Mesendoderm (in vitro differentiated cells): ENCODE results near the gene ABHD6. TPM values are rescaled to one million over a fixed set of nuclear protein-coding genes. Genes with fewer than 3 reads are reported as not detected.

Experiments
- DNase-seq: peaks from one replicate; pipeline ENCODE4 v3.0.0; 2013
- H2AK5ac ChIP-seq: 2 replicates; pipeline ENCODE4 v1.6.1; 2013; ENCODE audit warnings: low read length, inconsistent platforms
- H2BK120ac ChIP-seq: 2 replicates; pipeline ENCODE4 v1.6.1; 2013; ENCODE audit warnings: low read depth, mild to moderate bottlenecking, low read length, moderate library complexity, mixed read lengths
- H2BK15ac ChIP-seq: replicated peaks from 2 replicates; pipeline ENCODE4 v1.6.1; 2013; ENCODE audit warnings: low read depth, mild to moderate bottlenecking, moderate library complexity
- H2BK5ac ChIP-seq: 2 replicates; pipeline ENCODE4 v1.6.1; 2013; ENCODE audit warnings: low read length, inconsistent platforms
- H3K18ac ChIP-seq: 2 replicates; pipeline ENCODE4 v1.6.1; 2013; ENCODE audit warnings: mild to moderate bottlenecking, low read length, mixed read lengths
- H3K23ac ChIP-seq: one replicate; pipeline ENCODE4 v1.6.1; 2013; ENCODE audit warnings: low read length
- H3K27ac ChIP-seq: 2 replicates; pipeline ENCODE4 v1.5.1; 2013; ENCODE audit warnings: low read depth, mild to moderate bottlenecking, inconsistent platforms, low read length, moderate library complexity
- H3K27me3 ChIP-seq: 2 replicates; pipeline ENCODE4 v1.6.1; 2013; ENCODE audit warnings: low read length, control low read depth, mild to moderate bottlenecking, inconsistent platforms; ENCODE audit not compliant: insufficient read depth, poor library complexity
- H3K36me3 ChIP-seq: 2 replicates; pipeline ENCODE4 v1.6.1; 2013; ENCODE audit warnings: low read length, inconsistent platforms; ENCODE audit not compliant: control insufficient read depth, insufficient read depth
- H3K4ac ChIP-seq: one replicate; pipeline ENCODE4 v1.6.1; 2013; ENCODE audit warnings: low read depth, mild to moderate bottlenecking, low read length, moderate library complexity
- H3K4me1 ChIP-seq: 2 replicates; pipeline ENCODE4 v1.6.1; 2013; ENCODE audit warnings: low read depth, low read length, inconsistent platforms; ENCODE audit not compliant: control insufficient read depth
- H3K4me2 ChIP-seq: 2 replicates; pipeline ENCODE4 v1.6.1; 2013; ENCODE audit warnings: low read length
- H3K4me3 ChIP-seq: 2 replicates; pipeline ENCODE4 v1.5.1; 2013; ENCODE audit warnings: mild to moderate bottlenecking, low read length
- H3K56ac ChIP-seq: one replicate; pipeline ENCODE4 v1.6.1; 2013; ENCODE audit warnings: low read length
- H3K79me1 ChIP-seq: 2 replicates; pipeline ENCODE4 v1.6.1; 2013; ENCODE audit warnings: low read length, inconsistent platforms
- H3K79me2 ChIP-seq: 2 replicates; pipeline ENCODE4 v1.6.1; 2013; ENCODE audit warnings: mild to moderate bottlenecking, low read length; ENCODE audit not compliant: control insufficient read depth, insufficient read depth
- H3K9ac ChIP-seq: 2 replicates; pipeline ENCODE4 v1.6.1; 2013; ENCODE audit warnings: low read length, inconsistent platforms
- H4K5ac ChIP-seq: one replicate; pipeline ENCODE4 v1.6.1; 2013; ENCODE audit warnings: low read length
- H4K8ac ChIP-seq: one replicate; pipeline ENCODE4 v1.6.1; 2013; ENCODE audit warnings: low read depth, mild to moderate bottlenecking, control low read depth, low read length, moderate library complexity
- WGBS: extraction: QIAGEN DNeasy Blood & Tissue Kit; methylation state at CpG from one replicate; pipeline ENCODE4 v1.1.7; 2013; ENCODE audit warnings: low lambda C conversion rate, missing lambda C conversion rate; ENCODE audit not compliant: insufficient coverage; ENCODE audit errors: extremely low coverage; 5-methylcytosine and 5-hydroxymethylcytosine counted together
- polyA plus RNA-seq, 2 experiments: library from polyadenylated mRNA; stranded (reverse); fragments of 200-250 nt; gene quantifications; one replicate each; pipeline ENCODE4 v1.2.3, GENCODE V29; 2013

The ABHD6 gene
- 2.7 TPM for polyA plus RNA-seq (2013, experiment 1 of 2)
- polyA plus RNA-seq (2013, experiment 2 of 2): 2.5 TPM

- Histone ChIP-seq H3K56ac (peak within 1 kb of the TSS; percentile 91), H3K4me1 (peaks cover 8% of the 10 kb centered on the region), H3K23ac (peak within 1 kb of the TSS; percentile 20), H4K5ac (no peak within 1 kb of the TSS), H3K4me3 (peak within 1 kb of the TSS; percentile 69), H3K27me3 (no peaks in the 10 kb centered on the region), H3K79me2 (no peaks in the 10 kb centered on the region), H2BK120ac (no peak within 1 kb of the TSS), H2BK5ac (no peak within 1 kb of the TSS), H4K8ac (no peak within 1 kb of the TSS), H3K4me2 (peak within 1 kb of the TSS; percentile 77), H3K36me3 (no peaks in the 10 kb centered on the region), H2BK15ac (no peak within 1 kb of the TSS), H3K79me1 (no peaks in the 10 kb centered on the region), H3K9ac (peak within 1 kb of the TSS; percentile 78), H3K4ac (peak within 1 kb of the TSS; percentile 90), H3K27ac (peak within 1 kb of the TSS; percentile 57), H2AK5ac (no peak within 1 kb of the TSS), H3K18ac (peak within 1 kb of the TSS; percentile 82)
- peak; percentile 76 for DNase-seq
- no CpG with 5 or more reads among the region's 77 CpGs for WGBS
Measured at GRCh38 chr3:58237238-58237940, at the start of gene ABHD6. ABHD6 (plus strand) TSS chr3:58237792; CDS start chr3:58256587, 18,795 bp downstream.

GRCh38 chr3:58188173-58188564 is 49.4 kb upstream of the ABHD6 start:
- H4K5ac ChIP-seq: no peak overlapping the region
- no peak overlapping the region for H2BK15ac ChIP-seq
- whole genome bisulfite sequencing: no CpG with 5 or more reads among the region's 6 CpGs
- H4K8ac ChIP-seq: no peak overlapping the region
- H3K4ac ChIP-seq: no peak overlapping the region
- H3K56ac ChIP-seq: no peak overlapping the region
- H3K27me3 ChIP-seq: no peaks in the 10 kb centered on the region
- H2AK5ac ChIP-seq: no peak overlapping the region
- no peak overlapping the region for H3K4me3 ChIP-seq
- H3K79me1 ChIP-seq: no peaks in the 10 kb centered on the region
- H3K9ac ChIP-seq: no peak overlapping the region
- H3K18ac ChIP-seq: no peak overlapping the region
- H2BK120ac ChIP-seq: no peak overlapping the region
- DNase-seq: peak; percentile 63
- no peak overlapping the region for H3K4me2 ChIP-seq
- no peak overlapping the region for H3K23ac ChIP-seq
- H3K4me1 ChIP-seq: no peaks in the 10 kb centered on the region
- no peak overlapping the region for H3K27ac ChIP-seq
- H3K36me3 ChIP-seq: no peaks in the 10 kb centered on the region
- no peaks in the 10 kb centered on the region for H3K79me2 ChIP-seq
- H2BK5ac ChIP-seq: no peak overlapping the region

GRCh38 chr3:58188921-58189451 is 48.6 kb upstream of the ABHD6 start:
- Histone ChIP-seq H3K4me3 (no peak overlapping the region), H2BK120ac (no peak overlapping the region), H3K9ac (no peak overlapping the region), H3K4me2 (no peak overlapping the region), H4K8ac (no peak overlapping the region), H3K18ac (no peak overlapping the region), H3K4me1 (no peaks in the 10 kb centered on the region), H3K27me3 (no peaks in the 10 kb centered on the region), H3K36me3 (no peaks in the 10 kb centered on the region), H4K5ac (no peak overlapping the region), H3K23ac (no peak overlapping the region), H2AK5ac (no peak overlapping the region), H3K4ac (no peak overlapping the region), H3K56ac (peak overlapping the region; percentile 44), H3K79me1 (no peaks in the 10 kb centered on the region), H3K27ac (no peak overlapping the region), H2BK15ac (no peak overlapping the region), H3K79me2 (no peaks in the 10 kb centered on the region), H2BK5ac (no peak overlapping the region)
- no CpG with 5 or more reads among the region's 10 CpGs for WGBS
- DNase-seq: no peak

GRCh38 chr3:58189691-58190090 is 47.9 kb upstream of the ABHD6 start:
- WGBS: no CpG with 5 or more reads among the region's 5 CpGs
- no peak overlapping the region for H2BK5ac ChIP-seq
- H2AK5ac ChIP-seq: no peak overlapping the region
- no peak overlapping the region for H3K9ac ChIP-seq
- no peak overlapping the region for H3K27ac ChIP-seq
- H3K27me3 ChIP-seq: no peaks in the 10 kb centered on the region
- H3K4me2 ChIP-seq: no peak overlapping the region
- H2BK120ac ChIP-seq: no peak overlapping the region
- H3K36me3 ChIP-seq: no peaks in the 10 kb centered on the region
- H3K79me2 ChIP-seq: no peaks in the 10 kb centered on the region
- H3K79me1 ChIP-seq: no peaks in the 10 kb centered on the region
- H3K4ac ChIP-seq: no peak overlapping the region
- no peak overlapping the region for H3K23ac ChIP-seq
- no peaks in the 10 kb centered on the region for H3K4me1 ChIP-seq
- no peak for DNase-seq
- H4K8ac ChIP-seq: no peak overlapping the region
- no peak overlapping the region for H3K18ac ChIP-seq
- H2BK15ac ChIP-seq: no peak overlapping the region
- H3K4me3 ChIP-seq: no peak overlapping the region
- H4K5ac ChIP-seq: no peak overlapping the region
- H3K56ac ChIP-seq: no peak overlapping the region

- Histone ChIP-seq H3K4me1 (no peaks in the 10 kb centered on the region), H3K27ac (no peak overlapping the region), H3K4ac (no peak overlapping the region), H3K23ac (no peak overlapping the region), H2BK120ac (no peak overlapping the region), H4K8ac (no peak overlapping the region), H2BK5ac (no peak overlapping the region), H3K18ac (no peak overlapping the region), H2BK15ac (no peak overlapping the region), H3K56ac (no peak overlapping the region), H4K5ac (no peak overlapping the region), H3K4me3 (no peak overlapping the region), H3K79me2 (no peaks in the 10 kb centered on the region), H3K27me3 (no peaks in the 10 kb centered on the region), H3K79me1 (no peaks in the 10 kb centered on the region), H2AK5ac (no peak overlapping the region), H3K36me3 (no peaks in the 10 kb centered on the region), H3K4me2 (no peak overlapping the region), H3K9ac (no peak overlapping the region)
- no peak for DNase-seq
- WGBS: no CpG with 5 or more reads among the region's 4 CpGs
Measured at GRCh38 chr3:58190291-58190690, 47.3 kb upstream of the ABHD6 start.
